NCI-H2196 treated with DMSO at 0.1 percent for 48 hours (cell line): ENCODE measurements around the gene SUPT20H.
"Not testable (repeated sequence)": the region's sequence is repeated elsewhere in the genome, so short reads cannot be mapped to it uniquely, and the experiment has no call there.

ENCODE experiments used
- DNase-seq: peaks from one replicate; lab custom pipeline; 2025; ENCODE audit not compliant: unreplicated experiment; lab: John Stamatoyannopoulos, UW

SUPT20H gene

GRCh38 chr13:37070145-37070695 lies 10.7 kb upstream of the SUPT20H start:
- DNase-seq: no peak

- DNase-seq: no peak
Measured at GRCh38 chr13:37069597-37070103, 10.2 kb upstream of the SUPT20H start.

GRCh38 chr13:37068962-37069361 lies 9.5 kb upstream of the SUPT20H start:
- no peak for DNase-seq

GRCh38 chr13:37067874-37068273 lies 8.4 kb upstream of the SUPT20H start:
- DNase-seq: no peak

- no peak for DNase-seq
Measured at GRCh38 chr13:37065890-37066526, 6.5 kb upstream of the SUPT20H start.

- DNase-seq: no peak
Measured at GRCh38 chr13:37059848-37060192, 332 bp upstream of the SUPT20H start.

- not testable (repeated sequence) for DNase-seq
Measured at GRCh38 chr13:37056228-37056627, 3.3 kb downstream of the SUPT20H start.

GRCh38 chr13:37053111-37053510 lies 6.4 kb downstream of the SUPT20H start:
- DNase-seq: not testable (repeated sequence)

- no peak for DNase-seq
Measured at GRCh38 chr13:37049810-37050209, 9.7 kb downstream of the SUPT20H start.

- no peak for DNase-seq
Measured at GRCh38 chr13:37047846-37048245, 11.6 kb downstream of the SUPT20H start.

- no peak for DNase-seq
Measured at GRCh38 chr13:37047032-37047431, 12.5 kb downstream of the SUPT20H start.

GRCh38 chr13:37046062-37046461 lies 13.4 kb downstream of the SUPT20H start:
- no peak for DNase-seq

- no peak for DNase-seq
Measured at GRCh38 chr13:37040789-37041188, 18.7 kb downstream of the SUPT20H start.

GRCh38 chr13:37039896-37040295 lies 19.6 kb downstream of the SUPT20H start:
- DNase-seq: no peak

- no peak for DNase-seq
Measured at GRCh38 chr13:37037241-37037640, 22.2 kb downstream of the SUPT20H start.

- DNase-seq: no peak
Measured at GRCh38 chr13:37029617-37030016, 29.9 kb downstream of the SUPT20H start.

- no peak for DNase-seq
Measured at GRCh38 chr13:37027639-37028038, 31.8 kb downstream of the SUPT20H start.

- no peak for DNase-seq
Measured at GRCh38 chr13:37026771-37027170, 32.7 kb downstream of the SUPT20H start.

- DNase-seq: no peak
Measured at GRCh38 chr13:37023871-37024270, 35.6 kb downstream of the SUPT20H start.

- no peak for DNase-seq
Measured at GRCh38 chr13:37014609-37015008, 44.9 kb downstream of the SUPT20H start.

GRCh38 chr13:37011788-37012187 lies 47.7 kb downstream of the SUPT20H start:
- DNase-seq: no peak

GRCh38 chr13:37011002-37011401 lies 48.5 kb downstream of the SUPT20H start:
- DNase-seq: no peak

GRCh38 chr13:37010424-37010823 lies 49.1 kb downstream of the SUPT20H start:
- no peak for DNase-seq
